SKM-1 treated with dmso at 0.1 percent for 144 hours (cell line): Measurements from ENCODE around the gene NCOR1.
"Not testable (repeated sequence)": the region's sequence is repeated elsewhere in the genome, so short reads cannot be mapped to it uniquely, and the experiment has no call there.

Experiments
- DNase-seq: peaks from one replicate; lab custom pipeline; 2025; ENCODE audit not compliant: unreplicated experiment; lab: John Stamatoyannopoulos, UW

NCOR1 gene

DNA sequence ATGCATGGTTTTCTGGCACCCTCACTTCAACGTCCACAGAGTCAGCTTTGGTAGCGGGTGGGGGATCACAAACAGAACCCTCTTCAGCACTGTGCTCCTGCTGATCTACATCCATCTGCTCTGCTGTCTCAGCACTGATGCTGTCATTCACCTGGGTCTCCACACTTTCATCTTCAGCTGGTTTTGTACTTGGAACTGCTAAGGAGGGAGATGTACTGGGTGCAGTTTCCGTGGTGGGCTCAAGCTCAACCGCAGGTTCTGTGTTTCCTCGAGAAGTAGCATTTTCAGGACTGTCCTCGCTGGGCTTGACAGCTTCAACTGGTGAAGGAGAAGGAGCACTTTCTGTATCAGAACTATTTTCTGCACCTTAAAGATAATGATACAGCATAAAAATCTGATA lies 113.9 kb downstream of the NCOR1 start:
- DNase-seq: no peak

DNA sequence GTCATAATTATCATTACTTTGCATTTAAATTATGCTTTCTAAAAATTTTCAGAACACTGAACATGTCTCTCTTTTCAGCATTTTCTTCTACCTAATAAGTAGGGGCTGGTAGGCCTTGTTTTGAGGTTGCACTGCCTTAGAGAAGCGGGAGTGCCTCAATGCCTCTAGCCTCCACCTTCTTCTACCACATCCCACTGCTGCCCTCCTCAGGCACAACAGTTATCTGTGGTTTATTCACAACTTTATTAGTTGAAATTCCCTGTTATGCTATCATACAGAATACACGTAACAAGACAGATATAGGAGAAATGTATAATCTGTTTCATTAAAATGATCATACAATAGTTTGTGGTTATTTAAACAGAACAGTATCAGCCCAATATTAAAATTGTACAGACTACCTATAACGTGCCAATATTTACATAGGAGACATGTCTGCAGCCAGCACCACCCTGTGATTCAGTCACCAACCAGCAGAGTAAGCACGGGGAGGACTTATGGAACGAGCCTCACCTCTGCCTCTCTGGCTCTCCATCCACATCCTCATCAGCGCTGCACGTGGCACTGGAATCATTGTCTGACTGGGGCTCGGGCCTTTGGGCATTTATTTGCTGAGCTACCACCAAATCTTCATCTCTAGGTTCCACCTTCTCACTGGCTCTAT lies 114.5 kb downstream of the NCOR1 start:
- DNase-seq: no peak

DNA sequence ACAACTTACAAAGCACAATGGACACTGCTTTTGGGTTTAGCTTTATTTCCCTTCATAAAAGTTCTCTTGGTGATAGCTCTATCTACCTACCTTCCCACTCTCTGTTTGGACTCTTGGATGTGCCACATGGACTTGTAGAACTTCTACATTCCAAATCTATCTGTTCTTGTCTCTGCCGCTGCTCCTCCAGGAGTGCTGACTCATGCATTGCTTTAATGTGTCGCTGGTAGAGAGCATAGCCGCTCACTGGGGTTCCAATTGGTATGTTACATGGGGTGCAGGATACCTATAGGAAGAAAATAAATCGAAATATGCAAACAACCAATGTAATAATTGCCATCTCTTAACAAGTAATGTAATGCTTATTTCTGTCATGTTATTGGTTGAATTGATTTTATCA lies 123.6 kb downstream of the NCOR1 start:
- DNase-seq: no peak

GRCh38 chr17:16086957-16087356 lies 128.4 kb downstream of the NCOR1 start:
- DNase-seq: no peak

GRCh38 chr17:16085066-16085699 lies 130.2 kb downstream of the NCOR1 start:
- no peak for DNase-seq

GRCh38 chr17:16083223-16083622 lies 132.1 kb downstream of the NCOR1 start:
- no peak for DNase-seq

DNA sequence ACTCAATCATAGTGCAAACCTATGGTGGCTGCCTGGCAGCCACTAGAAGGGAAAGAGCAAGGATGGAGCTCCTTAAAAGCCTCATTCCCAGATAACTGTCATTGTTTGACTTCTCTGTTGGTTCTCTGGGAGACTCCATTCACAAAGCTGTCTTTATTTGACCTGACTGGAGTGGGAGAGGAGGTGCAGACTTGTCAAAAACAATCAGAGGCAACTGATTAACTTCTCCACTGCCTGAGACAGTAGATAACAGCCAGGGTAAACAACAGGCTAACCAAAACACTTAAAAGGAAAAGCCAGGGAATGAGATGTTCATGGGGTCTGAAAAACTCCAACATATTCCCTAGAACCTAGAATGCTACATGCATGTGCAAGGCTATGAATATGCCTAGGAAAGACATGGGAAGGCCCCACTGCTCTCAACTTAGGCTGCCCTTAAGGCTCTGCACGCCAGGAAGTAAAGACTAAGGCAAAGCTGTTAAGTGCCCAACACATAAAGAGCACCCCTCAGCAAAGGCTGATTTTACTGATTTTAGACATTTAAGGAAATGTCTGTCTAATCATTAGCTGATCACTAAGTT lies 133.7 kb downstream of the NCOR1 start:
- DNase-seq: no peak

DNA sequence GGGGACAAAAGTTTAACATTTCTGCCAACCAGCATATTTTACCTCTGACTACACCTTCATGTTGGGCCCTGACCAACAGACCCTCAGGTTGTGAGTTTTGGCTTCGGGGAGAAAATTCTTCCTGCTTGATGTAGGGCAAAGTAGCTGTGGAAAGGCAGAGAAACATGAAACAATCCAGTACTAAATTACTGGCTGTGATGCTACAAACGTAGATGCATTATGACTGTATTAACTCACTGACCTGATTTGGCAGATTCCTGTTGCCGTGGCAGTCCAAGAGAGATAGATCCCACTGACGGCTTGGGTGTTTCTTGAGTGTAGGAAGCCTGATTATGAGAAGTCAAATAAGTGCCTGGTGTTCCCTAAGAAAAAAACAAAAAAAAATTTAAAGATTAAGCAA lies 135.0 kb downstream of the NCOR1 start:
- DNase-seq: no peak

GRCh38 chr17:16075949-16076348 lies 139.4 kb downstream of the NCOR1 start:
- DNase-seq: no peak

GRCh38 chr17:16074423-16074822 lies 140.9 kb downstream of the NCOR1 start:
- no peak for DNase-seq

GRCh38 chr17:16073845-16074244 lies 141.5 kb downstream of the NCOR1 start:
- no peak for DNase-seq

DNA sequence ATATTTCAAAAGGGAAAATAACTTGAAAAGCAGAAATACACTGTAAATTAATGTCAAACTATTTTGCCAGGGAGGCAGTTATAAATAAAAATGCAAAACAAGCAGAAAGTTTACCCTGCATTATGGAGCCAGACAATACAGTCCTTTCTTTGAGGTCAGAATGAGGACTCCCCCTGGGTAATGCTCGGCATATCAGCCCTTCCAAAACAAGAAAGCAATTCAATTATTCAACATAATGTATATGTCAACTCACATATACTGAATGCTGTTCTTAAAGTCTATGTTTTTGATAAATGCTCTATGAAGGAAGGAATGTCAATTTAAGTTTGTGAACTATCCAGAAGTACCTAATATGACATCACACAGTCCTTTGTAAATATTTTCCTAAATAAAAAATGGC lies 143.3 kb downstream of the NCOR1 start:
- no peak for DNase-seq

DNA sequence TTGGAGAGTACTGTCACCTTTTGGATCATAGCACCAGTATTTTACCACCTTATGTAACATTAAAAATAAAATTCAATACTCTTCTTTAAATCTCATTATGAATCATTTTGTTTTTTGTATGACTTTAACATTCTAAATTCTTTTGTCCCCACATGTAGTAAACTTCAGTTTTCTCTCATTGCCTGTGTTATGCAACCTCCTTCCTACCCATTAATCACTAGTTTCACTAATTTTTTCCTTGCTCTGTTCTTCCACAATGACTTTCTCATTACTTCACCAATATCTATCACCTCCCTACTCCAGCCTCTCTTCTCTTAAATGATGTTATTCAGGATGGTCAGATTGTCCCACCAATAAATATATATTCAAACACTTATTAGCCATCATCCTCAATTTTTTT lies 147.0 kb downstream of the NCOR1 start:
- no peak for DNase-seq

GRCh38 chr17:16066125-16066524 lies 149.2 kb downstream of the NCOR1 start:
- DNase-seq: no peak

GRCh38 chr17:16061631-16062030 lies 153.7 kb downstream of the NCOR1 start:
- DNase-seq: no peak

- DNase-seq: not testable (repeated sequence)
These were observed 160.2 kb downstream of the NCOR1 start for GRCh38 chr17:16055139-16055538.

DNA sequence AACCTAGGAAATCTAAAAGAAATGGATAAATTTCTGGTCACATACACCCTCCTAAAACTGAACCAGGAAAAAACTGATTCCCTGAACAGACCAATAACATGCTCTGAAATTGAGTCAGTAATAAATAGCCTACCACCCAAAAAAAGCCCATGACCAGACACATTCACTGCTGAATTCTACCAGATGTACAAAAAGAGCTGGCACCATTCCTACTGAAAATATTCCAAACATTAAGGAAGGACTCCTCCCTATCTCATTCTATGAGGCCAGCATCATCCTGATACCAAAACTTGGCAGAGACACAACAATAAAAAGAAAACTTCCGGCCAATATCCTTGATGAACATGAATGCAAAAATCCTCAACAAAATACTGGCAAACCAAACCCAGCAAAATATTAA lies 162.8 kb downstream of the NCOR1 start:
- DNase-seq: no peak

DNA sequence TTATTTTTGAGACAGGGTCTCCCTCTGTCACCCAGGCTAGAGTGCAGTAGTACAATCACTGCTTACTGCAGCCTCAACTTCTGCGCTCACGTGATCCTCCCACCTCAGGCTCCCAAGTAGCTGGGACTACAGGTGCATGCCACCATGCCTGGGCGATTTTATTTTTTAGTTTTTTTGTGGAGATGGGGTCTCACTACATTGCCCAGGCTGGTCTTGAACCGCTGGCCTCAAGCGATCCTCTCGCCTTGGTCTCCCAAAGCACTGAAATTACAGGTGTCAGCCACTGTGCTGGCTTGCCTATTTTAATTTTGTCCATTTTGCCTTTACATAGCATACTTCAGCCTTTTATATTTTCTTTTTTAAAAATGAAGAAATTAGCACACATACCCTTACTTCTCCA lies 164.5 kb downstream of the NCOR1 start:
- DNase-seq: no peak

- DNase-seq: no peak
These were observed 166.4 kb downstream of the NCOR1 start for GRCh38 chr17:16048811-16049449.

DNA sequence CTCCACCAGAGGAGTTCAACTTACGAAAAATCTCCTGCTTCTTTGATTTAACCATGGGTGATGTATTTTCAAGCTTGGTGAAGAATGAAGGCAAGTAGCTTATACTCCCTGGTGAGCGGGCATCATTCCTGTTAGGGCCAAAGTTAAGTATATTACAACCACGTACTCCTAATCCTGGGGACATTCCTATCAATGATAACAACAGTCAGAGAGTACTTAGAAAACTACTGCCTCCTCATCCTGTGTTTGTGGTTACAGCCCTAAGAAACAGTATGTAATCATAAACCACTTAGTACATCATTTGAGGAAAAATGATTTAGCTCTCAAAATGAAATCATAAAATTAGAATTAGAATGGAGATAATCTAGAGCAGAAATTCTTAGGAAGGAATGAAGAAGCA lies 168.4 kb downstream of the NCOR1 start:
- no peak for DNase-seq

DNA sequence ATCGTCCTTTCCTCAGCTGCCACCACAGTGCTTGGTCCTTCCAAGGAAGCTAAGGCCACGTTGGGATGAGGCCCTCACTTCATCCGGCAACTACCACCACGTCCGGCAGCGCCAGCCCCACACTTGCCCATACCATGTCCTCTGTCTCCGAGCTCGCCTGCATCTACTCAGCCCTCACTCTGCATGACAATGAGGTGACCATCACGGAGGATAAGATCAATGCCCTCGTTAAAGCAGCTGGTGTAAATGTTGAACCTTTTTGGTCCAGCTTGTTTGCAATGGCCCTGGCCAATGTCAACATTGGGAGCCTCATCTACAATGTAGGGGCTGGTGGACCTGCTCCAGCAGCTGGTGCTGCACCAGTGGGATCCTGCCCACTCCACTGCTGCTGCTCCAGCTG lies 170.8 kb downstream of the NCOR1 start:
- no peak for DNase-seq

- DNase-seq: no peak
These were observed 174.6 kb downstream of the NCOR1 start for GRCh38 chr17:16040710-16041251.
